GM18861 (cell line): ENCODE measurements around the gene C14orf132.

ENCODE experiments used
- ATAC-seq: cut with Tn5 transposase; IDR thresholded peaks from one replicate; pipeline ENCODE4 v1.9.1; 2021; ENCODE audit not compliant: unreplicated experiment

The C14orf132 gene

DNA sequence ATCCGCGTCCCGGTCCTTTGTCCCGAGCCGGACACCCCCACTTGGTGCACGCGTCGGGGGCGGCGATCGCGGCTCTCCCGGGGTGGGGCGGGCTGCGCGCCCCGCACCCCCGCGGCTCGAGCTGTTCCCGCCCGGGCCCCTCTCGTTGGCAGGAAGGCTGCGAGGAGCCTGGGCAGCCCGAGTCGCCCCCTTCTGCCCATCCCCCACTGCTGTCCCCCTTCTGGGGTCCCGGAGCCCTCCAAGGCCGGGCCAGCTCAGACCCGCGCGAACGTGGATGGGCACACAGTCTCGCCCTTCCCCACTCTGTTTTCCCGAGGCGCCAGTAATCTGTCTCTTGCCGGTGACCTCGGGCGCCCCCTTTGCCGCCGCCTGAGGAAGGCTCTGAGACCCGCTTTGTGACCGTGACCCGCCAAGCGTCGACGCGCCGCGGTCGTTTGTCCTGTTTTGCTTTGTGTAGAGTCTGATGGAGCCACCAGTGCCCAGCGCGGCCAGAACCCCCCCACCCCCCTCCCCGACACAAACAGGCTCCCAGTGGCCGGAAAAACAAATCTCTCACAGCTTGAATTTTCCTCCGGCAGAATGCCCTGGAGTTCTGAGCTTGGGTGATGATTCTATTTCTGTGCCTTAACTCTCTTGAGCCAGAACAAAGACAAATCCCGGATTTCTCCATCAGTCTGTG is 610 bp downstream of the C14orf132 start:
- ATAC-seq = no peak

DNA sequence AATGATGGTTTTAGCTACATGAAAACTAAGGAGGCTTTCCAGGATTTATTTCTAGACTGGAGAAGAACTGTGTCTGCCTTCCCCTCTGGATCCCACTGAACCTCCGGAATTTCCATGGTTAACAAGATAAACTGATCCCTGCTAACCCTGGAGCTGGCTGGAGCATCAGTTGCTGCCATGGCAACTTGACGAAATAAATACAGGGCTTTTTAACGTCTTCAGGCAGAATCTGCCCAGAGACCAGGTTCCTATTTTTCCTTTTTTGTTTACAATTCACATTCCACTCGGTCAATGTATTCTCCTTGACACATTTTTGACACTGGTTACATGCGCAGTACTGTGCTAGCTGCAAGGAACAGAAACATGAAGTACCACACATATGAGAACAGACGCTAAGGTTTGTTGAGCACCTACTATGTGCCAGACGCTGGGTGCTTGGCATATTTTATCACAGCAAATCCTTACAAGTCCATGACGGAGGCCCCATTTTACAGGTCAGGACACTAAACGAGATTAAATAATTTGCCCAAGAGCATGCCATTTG is 1.7 kb downstream of the C14orf132 start:
- no peak for ATAC-seq

DNA sequence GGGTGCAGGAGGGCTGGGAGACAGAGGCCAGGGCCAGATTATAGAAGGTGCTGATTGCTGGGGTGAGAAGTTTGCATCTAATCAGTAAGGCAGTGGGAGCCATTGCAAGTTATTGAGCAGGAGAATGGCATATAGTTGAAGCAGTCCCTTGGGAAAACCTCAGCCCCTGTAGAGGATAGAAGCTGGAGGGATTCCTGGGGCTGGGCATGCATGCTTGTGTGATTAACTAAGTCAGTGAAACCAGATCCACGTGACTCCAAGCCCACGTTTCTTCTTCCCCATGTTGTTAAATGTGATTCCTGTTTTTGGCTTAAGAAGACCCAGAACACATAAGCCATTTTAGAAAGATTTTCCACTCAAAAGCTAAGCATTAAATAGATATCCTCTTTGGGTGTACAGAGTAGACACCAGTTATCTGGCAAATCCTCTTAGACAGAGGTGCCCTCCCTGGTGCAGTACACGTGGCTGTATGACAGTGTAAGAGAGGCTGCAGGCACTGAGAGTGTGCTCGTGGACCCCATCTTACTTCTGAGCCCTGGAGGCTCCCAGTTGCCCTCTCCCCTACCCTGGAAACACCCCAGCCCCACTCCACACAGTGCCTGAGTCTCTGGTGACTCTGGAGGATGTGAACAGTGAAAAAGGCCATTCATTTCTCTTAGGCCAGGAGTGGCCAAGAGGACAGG is 3.2 kb downstream of the C14orf132 start:
- no peak for ATAC-seq

DNA sequence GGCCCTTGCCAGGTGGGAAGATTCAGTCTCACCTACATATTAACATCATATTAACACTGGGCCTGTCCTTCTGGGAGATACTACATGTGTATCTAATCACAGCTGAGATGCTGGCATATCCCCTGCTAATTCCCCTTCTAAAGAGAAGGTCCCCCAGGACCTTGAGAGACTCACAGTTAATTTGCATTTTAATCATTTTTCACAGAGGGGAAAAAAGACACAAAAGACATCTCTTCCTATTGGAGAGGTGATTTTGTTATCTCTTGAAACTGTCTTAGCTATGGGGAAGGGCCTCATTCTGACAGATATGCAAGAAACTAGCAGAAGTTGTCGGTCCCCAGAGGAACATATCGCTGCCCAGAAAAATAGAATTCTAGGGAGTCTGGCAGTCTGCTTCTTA is 7.5 kb downstream of the C14orf132 start:
- no peak for ATAC-seq

DNA sequence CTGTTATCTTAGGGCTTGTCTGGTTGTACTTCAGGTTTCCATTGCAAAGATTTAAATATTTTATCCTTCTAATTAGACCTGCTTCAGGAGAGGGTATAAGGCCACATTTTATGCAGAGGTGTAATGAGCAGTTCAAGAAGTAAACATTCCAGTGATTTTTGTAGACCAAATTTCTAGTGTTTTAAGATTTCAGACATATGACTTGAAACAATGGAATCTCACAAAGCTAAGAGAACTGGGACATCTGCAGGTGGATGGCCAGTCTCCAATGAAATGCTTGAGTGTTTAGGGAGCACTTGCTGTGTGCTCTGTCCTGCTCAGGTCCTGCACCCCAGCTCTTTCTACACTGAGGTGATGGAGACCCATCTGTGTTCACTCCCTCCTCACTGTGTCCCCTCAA is 7.9 kb downstream of the C14orf132 start:
- ATAC-seq = no peak

DNA sequence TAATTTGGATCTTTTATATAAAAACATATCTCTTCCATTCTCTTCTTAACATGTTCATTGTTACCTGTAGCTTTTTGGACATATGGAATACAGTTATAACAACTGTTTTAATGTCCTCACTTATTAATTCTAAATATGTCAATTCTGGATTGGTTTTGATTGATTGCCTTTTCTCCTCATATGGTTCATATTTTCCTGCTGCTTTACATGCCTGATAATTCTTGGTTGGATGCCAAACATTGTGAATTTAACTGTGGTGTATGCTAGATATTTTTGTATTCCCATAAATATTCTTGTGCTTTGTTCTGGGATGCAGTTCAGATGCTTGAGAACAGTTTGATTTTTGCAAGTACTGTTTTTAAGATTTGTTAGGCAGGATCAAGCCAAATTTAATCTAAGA is 10.8 kb downstream of the C14orf132 start:
- no peak for ATAC-seq

DNA sequence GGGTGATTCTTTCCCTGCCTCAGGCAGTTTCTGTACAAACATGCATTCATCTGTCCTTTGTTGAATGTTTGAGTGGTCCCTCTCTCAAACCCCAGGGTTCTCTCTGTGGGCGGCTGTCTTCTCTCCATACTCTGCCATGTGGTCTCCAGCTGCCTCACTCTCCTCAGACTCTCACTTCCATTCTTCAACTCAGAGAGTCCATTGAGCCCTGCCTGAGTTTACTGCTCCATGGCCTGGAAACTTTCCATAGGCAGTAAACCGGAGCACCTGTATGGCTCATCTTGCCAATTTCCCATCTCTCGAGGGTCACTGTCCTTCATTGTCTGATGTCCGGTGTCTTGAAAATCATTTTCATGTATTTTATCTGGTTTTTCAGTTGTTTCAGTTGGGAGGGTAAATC is 11.3 kb downstream of the C14orf132 start:
- ATAC-seq = no peak

DNA sequence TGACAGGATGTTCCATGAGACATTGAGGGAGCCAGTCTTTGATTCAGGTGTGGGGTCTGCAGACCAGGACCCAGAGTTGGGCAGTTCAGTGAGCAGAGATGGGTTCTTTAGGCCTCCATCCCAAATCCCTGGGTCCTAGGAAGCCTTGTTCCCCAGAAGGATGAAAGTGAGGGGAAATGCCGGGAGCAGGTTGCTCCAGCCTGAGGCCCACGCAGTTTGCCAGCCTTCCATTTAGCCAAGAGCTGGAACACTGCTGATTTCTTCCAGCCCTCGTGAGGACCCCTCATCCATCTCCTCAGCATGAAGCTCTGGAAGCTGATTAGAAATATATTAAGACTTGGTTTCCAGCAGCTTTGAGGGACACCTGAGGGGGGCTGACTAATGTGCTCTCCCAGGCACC is 12.1 kb downstream of the C14orf132 start:
- ATAC-seq = no peak

DNA sequence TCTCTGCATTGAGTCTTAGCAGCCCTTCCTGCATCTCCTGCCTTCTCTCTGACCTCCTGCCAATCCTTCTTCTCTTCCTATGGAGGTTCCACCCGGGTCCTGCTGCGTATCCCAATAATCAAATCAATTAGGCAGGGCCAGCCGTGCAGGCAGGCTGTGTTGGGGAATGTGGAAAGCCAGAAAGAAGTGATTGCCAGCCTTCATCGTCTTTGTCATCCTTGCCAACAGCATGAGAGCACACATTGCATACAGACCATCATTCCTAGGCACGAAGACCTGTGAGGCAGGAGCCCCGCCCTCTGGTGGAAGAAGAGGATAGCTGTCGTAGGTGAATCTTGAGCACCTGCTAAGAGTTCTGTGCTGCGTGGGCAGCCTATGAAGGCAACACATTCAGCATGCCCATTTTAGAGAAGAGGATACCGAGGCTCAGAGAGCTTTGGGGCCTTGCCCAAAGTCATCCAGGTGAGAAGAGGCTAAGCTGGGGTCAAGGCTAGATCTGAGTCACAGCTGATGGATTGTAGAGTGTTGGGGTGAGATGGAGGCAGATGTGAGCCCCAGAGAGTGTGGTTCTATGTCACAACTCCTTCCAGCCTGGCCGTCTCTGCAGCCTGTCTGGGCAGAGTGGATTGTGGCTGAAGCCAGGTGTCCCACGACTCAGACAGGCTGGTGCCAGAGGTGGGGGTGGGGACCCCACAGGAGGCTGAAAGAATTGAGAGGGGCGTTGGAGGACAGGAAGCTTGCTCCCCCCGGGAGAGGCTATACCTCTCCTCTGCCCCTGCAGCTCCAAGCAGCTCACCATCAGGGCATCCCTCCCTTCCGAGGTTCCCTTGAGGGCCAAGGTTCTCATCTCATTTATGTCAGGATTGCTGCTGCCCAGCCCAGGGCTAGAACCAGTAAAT is 12.7 kb downstream of the C14orf132 start:
- ATAC-seq = no peak

DNA sequence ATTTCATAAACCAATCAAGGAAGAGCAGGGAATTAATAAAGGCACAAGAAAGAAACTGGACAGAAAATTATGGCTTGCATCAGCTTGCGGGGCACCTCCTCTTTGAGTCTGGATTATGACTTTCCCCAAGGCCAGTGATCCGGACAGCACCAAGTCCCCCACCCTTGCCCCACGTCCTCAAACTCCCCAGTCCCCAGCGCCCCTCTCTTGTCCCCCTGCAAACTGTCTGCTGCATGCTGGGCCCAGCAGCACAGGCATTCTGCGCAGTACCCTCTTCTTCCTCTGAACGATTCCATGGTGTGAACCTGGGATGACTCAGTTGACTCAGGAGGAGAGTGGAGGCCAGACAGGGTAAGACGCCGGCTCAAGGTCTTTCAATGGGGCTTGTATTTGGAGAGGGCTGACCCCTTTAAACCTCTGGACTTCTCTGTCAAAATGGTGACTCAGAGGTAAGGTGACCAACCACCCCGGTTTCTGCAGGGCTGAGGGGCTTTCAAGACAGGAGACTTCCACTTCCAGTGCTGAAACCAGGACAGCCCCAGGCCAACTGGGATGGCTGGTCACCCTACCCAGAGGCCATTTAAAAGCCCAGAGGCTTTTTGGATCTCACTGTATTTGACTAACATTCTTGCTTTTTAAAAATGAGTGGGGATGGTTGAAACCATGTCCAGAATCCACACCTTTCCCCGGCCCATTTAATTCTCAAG is 13.5 kb downstream of the C14orf132 start:
- no peak for ATAC-seq

DNA sequence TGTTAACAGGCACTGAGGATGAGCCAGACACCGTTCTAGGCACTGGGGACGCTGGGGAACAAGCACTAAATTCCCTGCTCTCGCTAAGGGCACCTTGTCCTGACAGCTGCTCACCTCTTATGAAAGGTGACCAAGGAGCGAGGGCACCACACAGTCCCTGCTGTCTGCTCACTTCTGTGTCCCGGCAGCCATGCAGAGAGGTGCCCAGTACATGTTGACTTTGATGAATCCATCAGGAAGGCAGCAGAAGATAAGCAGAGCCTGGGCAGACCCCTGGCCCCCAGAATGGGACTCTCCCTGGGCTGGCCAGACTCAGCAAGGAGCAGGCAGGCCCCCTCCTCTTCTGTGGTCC is 14.1 kb downstream of the C14orf132 start:
- ATAC-seq = no peak

DNA sequence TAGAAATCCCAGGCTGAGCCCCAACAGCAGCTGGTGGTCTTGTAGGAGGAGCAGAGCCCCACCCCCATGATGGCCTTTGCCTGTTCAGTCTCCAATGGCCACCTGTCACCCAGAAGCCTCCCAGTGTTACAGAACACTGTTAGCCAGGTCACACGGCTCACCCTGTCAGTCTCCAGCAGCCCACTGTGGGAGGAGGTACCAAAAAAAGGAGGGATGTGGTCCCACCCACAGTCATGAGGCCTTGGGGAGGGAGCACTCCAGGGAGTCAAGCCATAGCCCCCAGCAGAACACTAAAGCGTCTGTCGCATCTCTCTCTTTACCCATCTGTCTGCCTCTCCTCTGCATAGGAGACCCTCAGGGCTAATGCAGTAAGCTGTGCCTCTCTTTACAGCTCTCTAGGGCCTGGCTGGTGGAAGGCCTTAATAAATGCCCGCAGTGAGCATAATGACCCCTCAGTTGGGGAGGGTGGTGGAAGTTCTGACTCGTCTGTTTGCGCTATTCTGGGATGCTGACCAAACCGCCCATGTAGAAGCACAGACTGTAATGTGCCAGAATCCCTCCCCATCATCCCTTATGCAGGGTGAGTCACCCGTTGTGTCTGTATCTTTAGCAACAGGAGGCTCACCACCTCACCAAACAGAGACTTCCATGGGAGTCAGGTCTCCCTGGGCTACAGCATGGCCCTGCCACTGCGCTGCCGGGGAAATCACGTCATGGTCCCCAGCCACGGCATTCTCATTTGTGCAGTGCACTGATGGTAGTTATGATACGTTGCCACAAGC is 14.6 kb downstream of the C14orf132 start:
- no peak for ATAC-seq

DNA sequence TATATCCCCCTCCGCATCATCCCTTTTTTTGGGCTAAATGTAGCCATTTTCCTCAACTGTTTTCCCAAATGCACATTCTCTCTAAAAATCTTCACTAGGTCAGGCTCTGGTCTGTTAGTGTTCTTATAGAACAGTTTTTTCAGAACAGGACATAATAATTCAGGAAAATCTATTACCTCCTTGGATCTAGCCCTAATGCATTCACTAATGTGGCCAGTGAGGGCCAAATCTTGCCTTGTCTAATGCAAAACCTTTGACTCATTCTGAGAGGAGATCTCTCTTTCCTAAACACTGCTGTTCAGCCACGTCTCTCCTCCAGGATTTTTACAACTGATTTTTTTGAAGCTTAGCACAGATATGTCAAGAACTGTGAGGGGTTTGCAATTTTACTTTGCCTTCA is 15.5 kb downstream of the C14orf132 start:
- ATAC-seq = no peak

DNA sequence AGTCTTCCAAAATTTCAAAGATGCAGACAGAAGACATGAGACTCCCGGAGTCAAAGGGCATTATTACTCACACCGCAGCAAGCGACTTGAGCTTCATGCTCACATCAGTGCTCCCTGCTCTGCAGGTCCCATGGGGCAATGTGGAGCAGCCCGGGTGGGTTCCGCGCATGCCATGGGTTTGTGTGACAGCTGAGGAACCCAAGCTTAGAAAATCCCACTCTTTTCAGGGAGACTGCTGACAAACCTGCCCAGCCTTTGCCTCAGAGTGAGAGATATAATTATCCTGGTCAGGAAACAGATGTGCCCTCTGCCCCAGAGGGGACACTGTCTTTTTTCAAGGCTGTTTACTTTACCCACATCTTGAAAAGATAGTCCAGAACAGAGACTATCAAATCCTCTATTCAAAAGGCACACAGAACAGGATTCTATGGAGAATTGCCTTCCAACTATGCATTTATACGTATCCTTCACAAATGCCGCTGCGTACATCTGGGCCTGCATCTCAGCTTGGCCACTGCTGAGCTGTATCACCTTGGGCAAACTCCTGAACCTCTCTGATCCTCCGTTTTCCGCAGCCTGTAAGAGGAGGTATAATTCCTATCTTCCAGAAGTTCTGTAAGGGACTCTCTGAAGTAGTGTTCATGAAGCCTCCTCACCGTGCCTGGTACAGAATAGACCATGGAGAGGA is 16.0 kb downstream of the C14orf132 start:
- ATAC-seq = no peak

DNA sequence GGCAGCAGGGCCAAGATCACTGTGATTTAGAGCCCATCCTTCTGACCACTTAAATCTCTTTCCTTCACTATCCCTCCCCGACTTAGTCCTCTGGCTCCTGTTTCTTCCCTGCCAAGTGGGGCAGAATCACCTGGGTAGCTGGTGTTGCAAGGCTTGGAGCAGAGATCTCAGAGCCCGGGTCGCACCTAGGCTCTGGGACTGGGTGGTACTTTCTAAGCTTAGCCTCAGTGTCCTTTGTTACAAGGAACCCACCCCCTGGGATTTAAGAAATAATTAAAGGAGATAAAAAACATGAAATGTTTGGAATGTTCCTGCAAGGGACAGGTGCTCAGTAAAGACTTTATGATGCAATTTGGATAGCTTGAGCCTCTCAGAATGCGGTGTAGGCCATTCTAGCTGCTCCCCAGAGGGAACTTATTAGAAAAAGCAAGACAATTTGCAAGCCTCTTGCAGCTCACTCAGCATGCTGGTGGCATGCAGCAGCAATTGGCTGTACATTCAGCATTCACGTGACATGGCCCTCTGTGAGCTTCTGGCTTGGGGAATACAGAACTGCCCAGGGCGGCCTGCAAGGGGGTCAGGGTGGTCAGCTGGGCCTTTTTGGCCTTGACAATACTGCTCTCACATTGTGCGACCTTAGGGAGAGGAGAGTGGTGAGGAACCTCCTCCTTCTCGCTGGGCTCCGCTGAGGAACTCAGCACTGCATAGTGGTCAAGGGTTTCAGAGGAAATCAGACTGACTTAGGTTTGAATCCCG is 16.8 kb downstream of the C14orf132 start:
- ATAC-seq = no peak

DNA sequence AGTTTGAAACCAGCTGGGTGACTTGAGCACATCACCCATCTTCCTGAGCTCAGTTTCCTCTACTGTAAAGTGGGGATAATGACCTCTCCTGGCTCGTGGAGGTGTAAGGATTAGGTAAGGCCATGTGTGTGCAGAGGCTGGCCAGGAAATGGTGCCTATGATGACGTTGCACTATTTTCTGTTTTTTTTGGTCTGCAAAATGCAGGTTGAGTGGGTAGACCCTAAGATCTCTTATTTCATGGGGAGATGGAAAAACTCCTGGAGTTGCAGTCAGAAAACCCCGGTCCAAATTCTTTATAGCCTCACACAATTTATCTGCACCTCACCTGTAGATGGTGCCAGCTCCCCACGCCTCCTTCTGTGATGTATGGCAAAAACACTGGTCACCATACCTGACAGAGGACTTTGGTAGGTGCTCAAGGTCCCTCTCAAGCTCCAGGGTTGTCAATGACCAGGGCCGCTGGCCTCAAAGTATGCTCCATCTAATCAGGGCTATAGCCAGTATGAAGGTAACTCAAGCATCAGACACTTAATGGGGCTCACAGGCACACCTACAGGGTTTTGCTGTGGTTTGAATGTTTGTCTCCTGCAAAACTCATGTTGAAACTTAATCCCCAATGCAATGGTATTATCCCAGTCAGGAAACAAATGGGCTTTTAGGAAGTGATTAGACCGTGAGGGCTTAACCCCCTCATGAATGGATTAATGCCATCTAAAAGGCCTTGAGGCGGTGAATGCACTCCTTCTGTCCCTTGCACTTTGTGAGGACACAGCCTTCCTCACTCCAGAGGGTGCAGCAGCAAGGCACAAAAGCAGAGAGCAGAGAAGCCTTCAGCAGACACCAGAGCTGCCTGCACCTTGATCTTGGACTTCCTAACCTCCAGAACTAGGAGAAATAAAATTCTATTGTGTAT is 17.6 kb downstream of the C14orf132 start:
- ATAC-seq = no peak

DNA sequence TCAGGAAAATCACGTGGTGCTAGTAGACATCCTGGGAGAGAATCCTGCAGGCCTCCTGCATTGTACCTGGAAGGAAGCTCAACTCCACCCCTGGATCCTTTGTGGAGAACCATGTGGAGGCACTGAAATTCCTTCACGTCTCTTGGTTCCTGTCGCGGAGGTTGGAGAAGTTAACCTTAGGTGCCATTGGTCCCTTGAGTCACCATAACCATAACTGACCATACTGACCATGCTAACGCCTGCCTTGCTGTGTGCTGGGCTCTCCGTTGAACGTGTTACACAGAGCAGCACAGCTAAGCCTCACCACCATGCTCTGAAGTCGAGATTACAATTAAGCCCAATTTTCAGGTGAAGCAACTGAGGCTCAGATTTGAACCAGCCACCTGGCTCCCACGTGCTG is 18.6 kb downstream of the C14orf132 start:
- ATAC-seq = no peak
